ENCODE data around the gene GID8. TPM values are rescaled to one million over a fixed set of nuclear protein-coding genes. Genes with fewer than 3 reads are reported as not detected.

GID8 gene
- total RNA-seq, 4 donors from 2014 or later = 23.2 to 34.8 (median 27.9) TPM

DNA sequence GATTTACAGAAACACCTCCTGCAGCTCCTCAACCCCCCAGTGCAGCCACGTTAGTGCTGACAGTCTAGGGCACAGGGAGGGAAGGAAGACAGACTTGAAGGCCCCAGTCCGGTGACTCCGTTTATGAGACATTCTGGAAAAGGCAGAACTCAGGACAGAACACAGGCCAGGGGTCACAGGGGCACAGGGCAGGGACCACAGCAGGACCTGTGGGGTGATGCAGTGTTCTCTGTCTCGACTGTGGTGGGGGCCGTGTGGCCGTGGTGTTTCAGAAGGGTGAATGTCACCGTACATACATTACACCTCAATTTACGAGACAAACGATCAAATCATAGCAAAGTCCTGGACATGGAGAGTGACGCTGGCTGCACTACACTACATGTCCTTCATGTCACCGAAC, 57.5 kb downstream of the GID8 start:
- no peak for ATAC-seq
- Histone ChIP-seq H3K4me1 (no peaks in the 10 kb centered on the region), H3K9me3 (peaks cover 0 to 10% (median 0%) of the 10 kb centered on the region in 3 donors), H3K36me3 (no peaks in the 10 kb centered on the region), H3K4me3 (no peak overlapping the region), H3K27me3 (peaks cover 96% of the 10 kb centered on the region), H3K27ac (no peak overlapping the region)
- TF ChIP-seq, protein P1, sequence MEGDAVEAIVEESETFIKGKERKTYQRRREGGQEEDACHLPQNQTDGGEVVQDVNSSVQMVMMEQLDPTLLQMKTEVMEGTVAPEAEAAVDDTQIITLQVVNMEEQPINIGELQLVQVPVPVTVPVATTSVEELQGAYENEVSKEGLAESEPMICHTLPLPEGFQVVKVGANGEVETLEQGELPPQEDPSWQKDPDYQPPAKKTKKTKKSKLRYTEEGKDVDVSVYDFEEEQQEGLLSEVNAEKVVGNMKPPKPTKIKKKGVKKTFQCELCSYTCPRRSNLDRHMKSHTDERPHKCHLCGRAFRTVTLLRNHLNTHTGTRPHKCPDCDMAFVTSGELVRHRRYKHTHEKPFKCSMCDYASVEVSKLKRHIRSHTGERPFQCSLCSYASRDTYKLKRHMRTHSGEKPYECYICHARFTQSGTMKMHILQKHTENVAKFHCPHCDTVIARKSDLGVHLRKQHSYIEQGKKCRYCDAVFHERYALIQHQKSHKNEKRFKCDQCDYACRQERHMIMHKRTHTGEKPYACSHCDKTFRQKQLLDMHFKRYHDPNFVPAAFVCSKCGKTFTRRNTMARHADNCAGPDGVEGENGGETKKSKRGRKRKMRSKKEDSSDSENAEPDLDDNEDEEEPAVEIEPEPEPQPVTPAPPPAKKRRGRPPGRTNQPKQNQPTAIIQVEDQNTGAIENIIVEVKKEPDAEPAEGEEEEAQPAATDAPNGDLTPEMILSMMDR (IDR thresholded peaks at IDR 0.05) = no peak
- TF ChIP-seq POLR2AphosphoS5 (IDR thresholded peaks at IDR 0.05) (no peak), EP300 (IDR thresholded peaks at IDR 0.05) (no peak), POLR2A (IDR thresholded peaks at IDR 0.05) (no peak)
- WGBS, 2 donors (ENCODE audit: low coverage in 1 of 2) = 63% methylated on average over 9 of the region's 11 CpGs; no CpG with 5 or more reads in 1 of the 2 donors

DNA sequence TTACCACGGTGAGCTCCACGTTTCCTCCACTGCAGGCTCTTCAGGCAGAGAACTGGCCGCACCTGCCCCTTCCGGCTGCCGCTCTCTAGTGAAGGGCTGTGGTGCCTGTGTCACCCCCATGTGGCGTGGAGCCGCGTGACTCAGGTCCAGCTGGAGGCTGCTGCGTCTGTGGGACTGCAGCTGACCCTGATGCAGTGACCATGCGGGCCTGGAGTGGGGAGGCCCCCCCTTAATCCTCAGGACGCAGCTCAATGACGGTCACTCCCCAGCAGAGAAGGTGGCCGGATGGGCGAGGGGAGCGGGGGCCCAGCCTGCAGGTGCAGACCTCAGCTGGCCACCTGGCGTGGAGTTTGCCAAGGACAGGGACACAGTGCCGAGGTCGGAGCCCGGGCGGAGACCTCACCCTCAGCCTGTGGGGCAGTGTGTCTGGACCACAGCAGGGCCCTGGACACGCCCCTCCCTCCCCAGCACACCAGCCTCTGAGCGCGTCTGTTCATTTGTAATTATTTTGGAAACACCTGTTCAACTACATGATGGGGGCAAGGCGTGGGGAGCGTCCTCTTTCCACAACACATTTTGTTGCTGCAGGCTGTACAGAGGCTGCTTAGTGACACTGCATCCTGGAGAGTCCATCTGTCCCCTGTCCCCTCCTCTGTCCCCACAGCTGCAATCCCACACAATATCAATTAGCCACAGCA, 58.1 kb downstream of the GID8 start:
- 50% methylated on average over 4 of the region's 25 CpGs; no CpG with 5 or more reads in 1 of the 2 donors for WGBS, 2 donors (ENCODE audit: low coverage in 1 of 2)
- Histone ChIP-seq H3K27me3 (peaks cover 96% of the 10 kb centered on the region), H3K27ac (no peak overlapping the region), H3K36me3 (no peaks in the 10 kb centered on the region), H3K4me1 (no peaks in the 10 kb centered on the region), H3K4me3 (no peak overlapping the region), H3K9me3 (peaks cover 0 to 10% (median 0%) of the 10 kb centered on the region in 3 donors)
- no peak for ATAC-seq
- TF ChIP-seq POLR2A (IDR thresholded peaks at IDR 0.05) (no peak), POLR2AphosphoS5 (IDR thresholded peaks at IDR 0.05) (no peak), EP300 (IDR thresholded peaks at IDR 0.05) (no peak)
- TF ChIP-seq, protein P1 (IDR thresholded peaks at IDR 0.05) = no peak

DNA sequence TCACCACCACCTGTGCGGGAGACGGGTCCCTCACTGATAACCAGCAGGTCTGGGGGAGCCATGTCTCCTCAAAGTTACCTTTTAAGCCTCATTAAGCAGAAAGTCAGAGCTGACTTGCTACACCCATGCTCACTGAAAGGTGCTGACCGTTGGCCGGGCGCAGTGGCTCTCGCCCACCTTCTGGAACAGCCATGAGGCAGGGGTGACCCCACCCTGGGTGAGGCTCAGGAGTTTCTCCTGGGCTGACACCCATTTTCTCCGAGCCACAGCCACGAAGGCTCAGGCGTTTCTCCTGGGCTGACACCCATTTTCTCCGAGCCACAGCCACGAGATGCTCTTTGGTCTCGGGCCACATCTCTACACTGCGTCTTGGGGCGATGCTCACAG, 58.6 kb downstream of the GID8 start:
- Histone ChIP-seq H3K36me3 (no peaks in the 10 kb centered on the region), H3K9me3 (peaks cover 0 to 10% (median 0%) of the 10 kb centered on the region in 3 donors), H3K4me1 (no peaks in the 10 kb centered on the region), H3K27ac (no peak overlapping the region), H3K27me3 (peaks cover 96% of the 10 kb centered on the region), H3K4me3 (no peak overlapping the region)
- 88 to 90% methylated on average over 3 to 4 of the region's 14 CpGs for WGBS, 2 donors (ENCODE audit: low coverage in 1 of 2)
- TF ChIP-seq POLR2AphosphoS5 (IDR thresholded peaks at IDR 0.05) = no peak
- TF ChIP-seq POLR2A (IDR thresholded peaks at IDR 0.05) = no peak
- no peak for TF ChIP-seq EP300 (IDR thresholded peaks at IDR 0.05)
- TF ChIP-seq, protein P1 (IDR thresholded peaks at IDR 0.05) = no peak
- ATAC-seq = no peak

DNA sequence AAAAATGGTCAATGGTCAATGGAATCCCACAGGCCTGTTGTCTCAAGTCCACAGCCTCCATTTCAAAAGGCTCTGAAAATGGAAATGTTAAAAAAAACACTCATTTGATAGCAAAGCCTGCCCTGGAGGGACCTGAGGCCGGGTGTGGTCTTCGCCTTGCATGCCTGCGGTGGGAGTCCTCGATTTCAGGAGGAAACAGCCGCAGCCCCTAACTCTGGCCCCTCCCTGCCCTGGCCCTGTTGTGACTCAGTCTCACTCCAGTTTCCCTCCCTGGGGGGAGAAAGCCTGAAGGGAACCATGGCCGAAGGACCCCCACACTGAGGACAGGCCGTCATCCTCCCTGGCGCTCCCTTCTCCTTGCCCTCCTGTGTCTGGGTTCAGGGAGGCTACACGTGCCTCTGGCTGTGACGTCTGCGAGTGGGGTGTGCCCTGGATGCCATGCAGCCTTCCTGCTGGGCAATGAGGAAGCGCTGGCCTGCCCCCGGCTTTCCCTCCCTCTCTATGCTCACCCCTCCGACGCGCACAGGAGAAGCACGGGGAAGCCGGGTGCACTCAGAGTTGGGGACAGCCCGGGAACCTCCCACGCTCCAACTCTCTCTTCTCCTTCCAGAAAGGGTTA, 59.6 kb downstream of the GID8 start:
- H3K4me1 ChIP-seq = no peaks in the 10 kb centered on the region
- ATAC-seq = no peak
- no peak overlapping the region for H3K27ac ChIP-seq
- 11% methylated on average over 3 of the region's 20 CpGs; no CpG with 5 or more reads in 1 of the 2 donors for WGBS, 2 donors (ENCODE audit: low coverage in 1 of 2)
- peaks cover 97% of the 10 kb centered on the region for H3K27me3 ChIP-seq
- H3K36me3 ChIP-seq = no peaks in the 10 kb centered on the region
- peaks cover 0 to 10% (median 0%) of the 10 kb centered on the region in 3 donors for H3K9me3 ChIP-seq
- no peak for TF ChIP-seq EP300 (IDR thresholded peaks at IDR 0.05)
- TF ChIP-seq POLR2A (IDR thresholded peaks at IDR 0.05) = no peak
- no peak for TF ChIP-seq POLR2AphosphoS5 (IDR thresholded peaks at IDR 0.05)
- TF ChIP-seq, protein P1 (IDR thresholded peaks at IDR 0.05) = no peak
- H3K4me3 ChIP-seq = no peak overlapping the region

Other genes with a start within 250 kb of the GID8 start
- under 1 TPM; 0.13 to 0.85 (median 0.19) TPM for gene NTSR1, start 229.3 kb upstream of the GID8 start, total RNA-seq
- 10 to 100 TPM in 3 of 4 donors, 1 to 10 TPM in 1; 9.3 to 15.6 (median 14.5) TPM for gene MRGBP, start 141.7 kb upstream of the GID8 start, total RNA-seq
- 10 to 100 TPM; 55.1 to 61.0 (median 58.9) TPM for gene OGFR, start 133.3 kb upstream of the GID8 start, total RNA-seq
- gene COL9A3, start 121.1 kb upstream of the GID8 start, total RNA-seq = 10 to 100 TPM in 2 of 4 donors, 1 to 10 TPM in 2; 8.8 to 29.9 (median 14.3) TPM
- 10 to 100 TPM; 12.0 to 28.9 (median 13.8) TPM for gene TCFL5, start 76.3 kb upstream of the GID8 start, total RNA-seq
- 10 to 100 TPM; 49.5 to 75.8 (median 66.5) TPM for gene DIDO1, start 11.6 kb upstream of the GID8 start, total RNA-seq
- 1 to 10 TPM; 1.3 to 4.6 (median 2.8) TPM for gene SLC17A9, start 14.6 kb downstream of the GID8 start, total RNA-seq
- gene BHLHE23, start 68.8 kb downstream of the GID8 start, total RNA-seq = not detected